Gastroesophageal sphincter (tissue), 3 donors: Measurements from ENCODE around the gene CTXND1.

ENCODE experiments used
- EP300 ChIP-seq: sonication (generic); formaldehyde crosslinking; IDR thresholded peaks from one replicate; pipeline ENCODE4 v1.6.1; 2017; ENCODE audit warnings: antibody characterized with exemption, mild to moderate bottlenecking
- POLR2A ChIP-seq, 2 donors: fragments of 450-650 bp; IDR thresholded peaks; one replicate each; pipeline ENCODE4 v1.6.1; 2017; ENCODE audit warnings: antibody characterized with exemption in 2 of 2, mild to moderate bottlenecking in 2 of 2, moderate library complexity in 1 of 2
- TF ChIP-seq, protein P1 (sequence below), 4 experiments: fragments of 200-600 bp in 2 of 4; fragments of 450-650 bp in 2 of 4; sonication (generic) in 1 of 4; IDR thresholded peaks; one replicate each; pipeline ENCODE4 v1.5.1; 2017 to 2019; ENCODE audit warnings: antibody characterized with exemption in 4 of 4, mild to moderate bottlenecking in 2 of 4, moderate library complexity in 2 of 4

DNA sequence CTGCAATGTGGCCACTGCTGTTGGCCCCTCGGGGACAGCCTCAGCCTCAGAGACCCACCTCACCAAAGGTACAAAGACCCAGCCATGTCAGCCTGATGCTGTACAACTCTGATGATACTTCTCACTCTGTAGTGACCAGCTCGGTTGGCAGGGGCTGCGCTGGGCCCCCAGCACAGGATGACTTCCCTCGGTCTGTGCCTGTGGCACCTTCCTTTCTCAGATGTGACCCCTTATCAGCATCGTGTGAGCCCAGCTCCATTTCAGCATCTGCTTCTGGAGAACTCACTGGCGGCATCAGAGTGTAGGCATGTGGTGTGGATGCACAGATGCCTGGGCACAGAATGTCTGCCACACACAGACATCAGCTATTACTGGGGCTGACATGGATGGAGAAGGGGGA, 25.1 kb upstream of the CTXND1 start:
- TF ChIP-seq EP300, result no peak
- TF ChIP-seq, protein P1, sequence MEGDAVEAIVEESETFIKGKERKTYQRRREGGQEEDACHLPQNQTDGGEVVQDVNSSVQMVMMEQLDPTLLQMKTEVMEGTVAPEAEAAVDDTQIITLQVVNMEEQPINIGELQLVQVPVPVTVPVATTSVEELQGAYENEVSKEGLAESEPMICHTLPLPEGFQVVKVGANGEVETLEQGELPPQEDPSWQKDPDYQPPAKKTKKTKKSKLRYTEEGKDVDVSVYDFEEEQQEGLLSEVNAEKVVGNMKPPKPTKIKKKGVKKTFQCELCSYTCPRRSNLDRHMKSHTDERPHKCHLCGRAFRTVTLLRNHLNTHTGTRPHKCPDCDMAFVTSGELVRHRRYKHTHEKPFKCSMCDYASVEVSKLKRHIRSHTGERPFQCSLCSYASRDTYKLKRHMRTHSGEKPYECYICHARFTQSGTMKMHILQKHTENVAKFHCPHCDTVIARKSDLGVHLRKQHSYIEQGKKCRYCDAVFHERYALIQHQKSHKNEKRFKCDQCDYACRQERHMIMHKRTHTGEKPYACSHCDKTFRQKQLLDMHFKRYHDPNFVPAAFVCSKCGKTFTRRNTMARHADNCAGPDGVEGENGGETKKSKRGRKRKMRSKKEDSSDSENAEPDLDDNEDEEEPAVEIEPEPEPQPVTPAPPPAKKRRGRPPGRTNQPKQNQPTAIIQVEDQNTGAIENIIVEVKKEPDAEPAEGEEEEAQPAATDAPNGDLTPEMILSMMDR (IDR thresholded peaks at IDR 0.05), result no peak
- TF ChIP-seq POLR2A (IDR thresholded peaks at IDR 0.05), result no peak
